Osteocyte (in vitro differentiated cells): Measurements from ENCODE around the gene STEEP1. TPM values are rescaled to one million over a fixed set of nuclear protein-coding genes. Genes with fewer than 3 reads are reported as not detected.

Experiments
- DNase-seq: peaks from one replicate; pipeline ENCODE4 v3.0.0; 2021; ENCODE audit warnings: mixed read lengths; ENCODE audit not compliant: unreplicated experiment; ENCODE audit errors: extremely low spot score
- H3K27ac Mint-ChIP-seq: one replicate; pipeline ENCODE4 v1.8.0; 2021; ENCODE audit warnings: mild to moderate bottlenecking, mixed read lengths; ENCODE audit not compliant: unreplicated experiment
- H3K27me3 Mint-ChIP-seq: one replicate; pipeline ENCODE4 v1.8.0; 2021; ENCODE audit warnings: mixed read lengths; ENCODE audit not compliant: unreplicated experiment
- H3K36me3 Mint-ChIP-seq: one replicate; pipeline ENCODE4 v1.8.0; 2021; ENCODE audit warnings: mixed read lengths; ENCODE audit not compliant: unreplicated experiment
- H3K4me1 Mint-ChIP-seq: one replicate; pipeline ENCODE4 v1.8.0; 2021; ENCODE audit warnings: mixed read lengths; ENCODE audit not compliant: unreplicated experiment
- H3K4me3 Mint-ChIP-seq: one replicate; pipeline ENCODE4 v1.8.0; 2021; ENCODE audit warnings: mild to moderate bottlenecking, moderate library complexity, mixed read lengths; ENCODE audit not compliant: unreplicated experiment
- H3K9me3 Mint-ChIP-seq: one replicate; pipeline ENCODE4 v1.8.0; 2021; ENCODE audit warnings: mixed read lengths; ENCODE audit not compliant: unreplicated experiment
- long read RNA-seq: library from polyadenylated mRNA; unstranded; transcript quantifications from one replicate; pipeline ENCODE4 v2.0.0, GENCODE V29; 2021
- total RNA-seq: library from RNA; stranded (reverse); gene quantifications from 2 replicates; pipeline ENCODE4 v1.2.1, GENCODE V29; 2021
- TF ChIP-seq, protein P1 (sequence below): fragments of 200-600 bp; sonication (generic); IDR thresholded peaks from 2 replicates; pipeline ENCODE4 v1.5.0; 2021; ENCODE audit warnings: antibody characterized with exemption, mild to moderate bottlenecking, moderate library complexity

The STEEP1 gene
- total RNA-seq, result 26.0 and 26.2 TPM in 2 replicates
- long read RNA-seq, transcript CXorf56-204 (7 exons, 1,056 nt), result major isoform, 20 of 26 reads
- long read RNA-seq, partial matches to known transcripts, result 3 of 26 reads
- long read RNA-seq, other reads (novel, unspliced or antisense), result 2 of 26 reads

DNA sequence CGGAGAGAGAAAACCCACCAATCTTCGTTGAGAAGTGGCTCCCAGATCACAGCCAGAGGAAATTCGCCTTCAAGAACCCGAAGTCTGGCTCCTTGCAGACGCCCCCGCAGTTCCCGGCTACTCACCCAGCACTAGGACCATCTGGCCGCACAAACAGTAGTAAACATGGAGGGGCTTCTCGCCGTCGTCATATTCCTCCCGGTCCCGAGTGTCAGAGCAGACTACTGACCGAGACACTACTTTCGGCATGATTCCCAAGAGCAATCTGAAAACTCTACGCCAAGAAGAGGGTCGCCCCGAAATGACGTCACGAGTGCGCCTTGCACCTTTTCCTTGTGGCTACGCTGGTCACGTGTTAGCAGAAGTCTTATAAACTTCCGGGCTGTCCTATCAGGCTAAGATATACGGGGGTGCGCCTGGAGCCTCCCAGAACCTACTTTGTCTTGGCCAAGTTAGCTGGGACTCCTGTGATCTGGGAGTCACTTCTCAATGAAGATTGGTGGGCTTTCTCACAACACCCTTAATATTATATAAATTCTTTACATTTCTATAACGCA is at the start of gene STEEP1:
Gene STEEP1, minus strand, starts transcription at position 303 of the 557 bp plus-strand sequence. Its CDS starts 54 bp downstream, at position 249.
- H3K27me3 Mint-ChIP-seq, result no peaks in the 10 kb centered on the region
- peak within 1 kb of the TSS; percentile 94 for H3K27ac Mint-ChIP-seq
- H3K36me3 Mint-ChIP-seq, result no peaks in the 10 kb centered on the region
- peak within 1 kb of the TSS; percentile 93 for H3K4me3 Mint-ChIP-seq
- DNase-seq, result peak; percentile 92
- H3K4me1 Mint-ChIP-seq, result peaks cover 10% of the 10 kb centered on the region
- TF ChIP-seq, protein P1, sequence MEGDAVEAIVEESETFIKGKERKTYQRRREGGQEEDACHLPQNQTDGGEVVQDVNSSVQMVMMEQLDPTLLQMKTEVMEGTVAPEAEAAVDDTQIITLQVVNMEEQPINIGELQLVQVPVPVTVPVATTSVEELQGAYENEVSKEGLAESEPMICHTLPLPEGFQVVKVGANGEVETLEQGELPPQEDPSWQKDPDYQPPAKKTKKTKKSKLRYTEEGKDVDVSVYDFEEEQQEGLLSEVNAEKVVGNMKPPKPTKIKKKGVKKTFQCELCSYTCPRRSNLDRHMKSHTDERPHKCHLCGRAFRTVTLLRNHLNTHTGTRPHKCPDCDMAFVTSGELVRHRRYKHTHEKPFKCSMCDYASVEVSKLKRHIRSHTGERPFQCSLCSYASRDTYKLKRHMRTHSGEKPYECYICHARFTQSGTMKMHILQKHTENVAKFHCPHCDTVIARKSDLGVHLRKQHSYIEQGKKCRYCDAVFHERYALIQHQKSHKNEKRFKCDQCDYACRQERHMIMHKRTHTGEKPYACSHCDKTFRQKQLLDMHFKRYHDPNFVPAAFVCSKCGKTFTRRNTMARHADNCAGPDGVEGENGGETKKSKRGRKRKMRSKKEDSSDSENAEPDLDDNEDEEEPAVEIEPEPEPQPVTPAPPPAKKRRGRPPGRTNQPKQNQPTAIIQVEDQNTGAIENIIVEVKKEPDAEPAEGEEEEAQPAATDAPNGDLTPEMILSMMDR, result no peak
- peaks cover 7% of the 10 kb centered on the region for H3K9me3 Mint-ChIP-seq

- DNase-seq, result no peak
- no peak overlapping the region for H3K4me3 Mint-ChIP-seq
- H3K4me1 Mint-ChIP-seq, result peaks cover 4% of the 10 kb centered on the region
- TF ChIP-seq, protein P1, result no peak
- no peak overlapping the region for H3K27ac Mint-ChIP-seq
- H3K36me3 Mint-ChIP-seq, result peaks cover 3% of the 10 kb centered on the region
- peaks cover 5% of the 10 kb centered on the region for H3K9me3 Mint-ChIP-seq
- H3K27me3 Mint-ChIP-seq, result no peaks in the 10 kb centered on the region
These were observed 49.6 kb upstream of the STEEP1 start for GRCh38 chrX:119614776-119615175.

GRCh38 chrX:119607018-119607389 is 41.8 kb upstream of the STEEP1 start:
- H3K4me3 Mint-ChIP-seq, result peak overlapping the region; percentile 86
- H3K27ac Mint-ChIP-seq, result peak overlapping the region; percentile 94
- H3K9me3 Mint-ChIP-seq, result peaks cover 6% of the 10 kb centered on the region
- TF ChIP-seq, protein P1, result no peak
- no peaks in the 10 kb centered on the region for H3K36me3 Mint-ChIP-seq
- DNase-seq, result peak; percentile 19
- peaks cover 11% of the 10 kb centered on the region for H3K4me1 Mint-ChIP-seq
- H3K27me3 Mint-ChIP-seq, result no peaks in the 10 kb centered on the region

DNA sequence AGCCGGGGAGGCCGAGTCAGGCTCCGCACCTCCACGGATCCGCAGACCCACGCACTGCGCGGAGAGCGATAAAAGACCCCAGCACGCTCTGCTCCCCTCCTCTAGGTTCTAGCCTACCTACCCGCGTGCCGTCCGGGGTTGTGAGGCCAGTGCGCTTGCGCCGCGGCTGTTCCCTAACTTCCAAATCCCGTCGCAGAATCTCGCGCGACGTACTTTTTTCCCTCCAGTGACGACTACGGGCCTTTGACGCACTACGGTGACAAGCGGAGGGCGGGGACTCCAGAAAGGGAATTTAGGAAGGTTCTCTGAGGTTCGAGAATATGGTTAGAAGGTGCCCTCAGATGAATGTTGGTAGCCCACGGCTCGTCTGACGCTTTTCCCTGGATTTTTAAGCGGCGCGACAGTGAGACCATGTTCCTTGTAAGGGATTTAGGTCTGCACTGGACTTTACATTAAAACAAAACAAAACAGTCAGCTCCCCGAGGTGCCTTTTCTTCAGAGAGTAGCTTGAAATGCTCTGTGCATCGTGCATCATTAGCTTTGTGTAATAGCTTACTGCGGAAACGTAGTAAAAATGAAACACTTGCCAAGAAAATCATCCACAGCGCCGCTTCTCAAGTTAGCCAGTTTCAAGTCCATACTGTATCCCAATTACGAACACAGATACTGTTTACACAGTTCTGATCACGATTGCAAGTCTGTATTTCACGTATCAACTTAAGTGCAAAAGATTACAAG is 41.2 kb upstream of the STEEP1 start, which contains the start of gene NKRF:
Gene NKRF, minus strand, starts transcription at position 145 of the 738 bp plus-strand sequence.
- Mint-ChIP-seq H3K9me3 (peaks cover 6% of the 10 kb centered on the region), H3K4me3 (peak within 1 kb of the TSS; percentile 89), H3K36me3 (no peaks in the 10 kb centered on the region), H3K4me1 (peaks cover 11% of the 10 kb centered on the region), H3K27me3 (no peaks in the 10 kb centered on the region), H3K27ac (peak within 1 kb of the TSS; percentile 94)
- TF ChIP-seq, protein P1, result no peak
- peak; percentile 94 for DNase-seq
